CD4-positive, alpha-beta T cell (primary cell): Measurements from ENCODE around the gene EPC2. TPM values are rescaled to one million over a fixed set of nuclear protein-coding genes. Genes with fewer than 3 reads are reported as not detected.

Source experiments
- ATAC-seq: fragments of 200-7000 bp; cut with Tn5 transposase; one replicate; pipeline ENCODE4 v1.10.0; 2022; ENCODE audit warnings: mild to moderate bottlenecking; ENCODE audit not compliant: poor library complexity
- CTCF ChIA-PET: fragments of 350-600 bp; sonication (Branson Sonifier 250); formaldehyde crosslinking; loops from one replicate; lab custom pipeline; 2021; ENCODE audit warnings: antibody characterized with exemption, inconsistent platforms; lab: Charles Lee
- POLR2A ChIA-PET: fragments of 350-600 bp; sonication (Branson Sonifier 250); formaldehyde crosslinking; loops from one replicate; lab custom pipeline; 2021; ENCODE audit warnings: antibody characterized with exemption, inconsistent platforms; lab: Charles Lee
- DNase-seq, 14 experiments: peaks; one replicate each; pipeline ENCODE4 v3.0.0-alpha.2; 2013 to 2020; ENCODE audit warnings: mixed read lengths in 2 of 14
- H3K27ac ChIP-seq, 2 donors: one replicate each; pipeline versions ENCODE4 v1.5.1 to v1.7.0; 2013; ENCODE audit warnings: low read length in 2 of 2, low read depth in 1 of 2, mild to moderate bottlenecking in 1 of 2
- H3K27me3 ChIP-seq, 2 experiments: 1 replicate in 1 of 2; 2 replicates in 1 of 2; pipeline versions ENCODE4 v1.6.1 to v1.7.0; 2013; ENCODE audit warnings: low read length in 2 of 2, control low read depth in 1 of 2, mild to moderate bottlenecking in 1 of 2, moderate library complexity in 1 of 2; ENCODE audit not compliant: insufficient read depth in 2 of 2, control insufficient read depth in 1 of 2
- H3K36me3 ChIP-seq: one replicate; pipeline ENCODE4 v1.6.1; 2013; ENCODE audit warnings: low read length, control low read depth; ENCODE audit not compliant: insufficient read depth
- H3K4me1 ChIP-seq: one replicate; pipeline ENCODE4 v1.6.1; 2013; ENCODE audit warnings: low read length, control low read depth; ENCODE audit not compliant: insufficient read depth
- H3K4me3 ChIP-seq: one replicate; pipeline ENCODE4 v1.5.1; 2013; ENCODE audit warnings: mild to moderate bottlenecking, low read length, moderate library complexity
- H3K9me3 ChIP-seq, 2 experiments: 1 replicate in 1 of 2; 2 replicates in 1 of 2; pipeline versions ENCODE4 v1.6.1 to v1.7.0; 2013; ENCODE audit warnings: low read length in 2 of 2, mild to moderate bottlenecking in 2 of 2, control low read depth in 1 of 2, moderate library complexity in 1 of 2; ENCODE audit not compliant: control insufficient read depth in 1 of 2, insufficient read depth in 1 of 2
- H3K27ac Mint-ChIP-seq: one replicate; pipeline ENCODE4 v1.8.0; 2020; ENCODE audit warnings: mixed read lengths
- H3K27me3 Mint-ChIP-seq: one replicate; pipeline ENCODE4 v1.8.0; 2021; ENCODE audit warnings: mixed read lengths
- H3K36me3 Mint-ChIP-seq: one replicate; pipeline ENCODE4 v1.8.0; 2021; ENCODE audit warnings: low read depth, mixed read lengths
- H3K4me1 Mint-ChIP-seq: one replicate; pipeline ENCODE4 v1.8.0; 2021; ENCODE audit warnings: low read depth, mixed read lengths
- H3K4me3 Mint-ChIP-seq: one replicate; pipeline ENCODE4 v1.8.0; 2020; ENCODE audit warnings: mild to moderate bottlenecking, mixed read lengths
- H3K9me3 Mint-ChIP-seq: one replicate; pipeline ENCODE4 v1.8.0; 2020; ENCODE audit warnings: mixed read lengths
- intact Hi-C, 2 experiments: fragments of 100-400 bp; cut with DNase I in 1 of 2; cut with micrococcal nuclease in 1 of 2; formaldehyde crosslinking; loops; one replicate each; pipeline versions ENCODE4 v1.15.1 to v1.9.0; 2023 to 2025; cut with DNase I, micrococcal nuclease
- total RNA-seq, 174 experiments: library from RNA in 2 of 174; stranded (reverse) in 2 of 174; gene quantifications; one replicate each; pipeline ENCODE4 v1.2.3 and lab custom pipeline; 2021 to 2026
- TF ChIP-seq, protein P1 (sequence below): fragments of 200-600 bp; IDR thresholded peaks from one replicate; pipeline ENCODE4 v1.8.0; 2022; ENCODE audit warnings: antibody characterized with exemption, mild to moderate bottlenecking

EPC2 gene
- total RNA-seq, 2 experiments from 2014 or later, result 79.6 to 85.5 TPM

GRCh38 chr2:148721520-148721931 lies 77.0 kb downstream of the EPC2 start:
- Mint-ChIP-seq H3K9me3 (peaks cover 4% of the 10 kb centered on the region), H3K27me3 (no peaks in the 10 kb centered on the region), H3K4me3 (no peak overlapping the region), H3K4me1 (peaks cover 93% of the 10 kb centered on the region), H3K36me3 (peaks cover 63% of the 10 kb centered on the region), H3K27ac (peak overlapping the region; percentile 66)
- H3K36me3 ChIP-seq, result peaks cover 16% of the 10 kb centered on the region
- intact Hi-C loops, result no loop called here
- H3K4me3 ChIP-seq, result no peak overlapping the region
- peaks cover 20% of the 10 kb centered on the region for H3K4me1 ChIP-seq
- TF ChIP-seq, protein P1, sequence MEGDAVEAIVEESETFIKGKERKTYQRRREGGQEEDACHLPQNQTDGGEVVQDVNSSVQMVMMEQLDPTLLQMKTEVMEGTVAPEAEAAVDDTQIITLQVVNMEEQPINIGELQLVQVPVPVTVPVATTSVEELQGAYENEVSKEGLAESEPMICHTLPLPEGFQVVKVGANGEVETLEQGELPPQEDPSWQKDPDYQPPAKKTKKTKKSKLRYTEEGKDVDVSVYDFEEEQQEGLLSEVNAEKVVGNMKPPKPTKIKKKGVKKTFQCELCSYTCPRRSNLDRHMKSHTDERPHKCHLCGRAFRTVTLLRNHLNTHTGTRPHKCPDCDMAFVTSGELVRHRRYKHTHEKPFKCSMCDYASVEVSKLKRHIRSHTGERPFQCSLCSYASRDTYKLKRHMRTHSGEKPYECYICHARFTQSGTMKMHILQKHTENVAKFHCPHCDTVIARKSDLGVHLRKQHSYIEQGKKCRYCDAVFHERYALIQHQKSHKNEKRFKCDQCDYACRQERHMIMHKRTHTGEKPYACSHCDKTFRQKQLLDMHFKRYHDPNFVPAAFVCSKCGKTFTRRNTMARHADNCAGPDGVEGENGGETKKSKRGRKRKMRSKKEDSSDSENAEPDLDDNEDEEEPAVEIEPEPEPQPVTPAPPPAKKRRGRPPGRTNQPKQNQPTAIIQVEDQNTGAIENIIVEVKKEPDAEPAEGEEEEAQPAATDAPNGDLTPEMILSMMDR, result no peak
- CTCF ChIA-PET, result interaction anchor here (0.7 kb wide), 1 partner anchor 64 kb away, joined by 4 read pairs; no protein-coding TSS in a partner anchor
- no peaks in the 10 kb centered on the region for H3K27me3 ChIP-seq
- DNase-seq (no peak), ATAC-seq (no peak)
- H3K9me3 ChIP-seq, result peaks cover 0 to 8% of the 10 kb centered on the region in 2 experiments
- POLR2A ChIA-PET, result interaction anchor here (2.2 kb wide), 1 partner anchor 75 kb away, joined by 4 read pairs; no protein-coding TSS in a partner anchor
- no peak overlapping the region for H3K27ac ChIP-seq

GRCh38 chr2:148721991-148722777 lies 77.6 kb downstream of the EPC2 start:
- peaks cover 4% of the 10 kb centered on the region for H3K9me3 Mint-ChIP-seq
- peaks cover 20% of the 10 kb centered on the region for H3K4me1 ChIP-seq
- H3K4me1 Mint-ChIP-seq, result peaks cover 93% of the 10 kb centered on the region
- H3K9me3 ChIP-seq, result peaks cover 0 to 8% of the 10 kb centered on the region in 2 experiments
- H3K4me3 Mint-ChIP-seq, result peak overlapping the region; percentile 0
- no peaks in the 10 kb centered on the region for H3K27me3 ChIP-seq
- POLR2A ChIA-PET, result interaction anchor here (2.2 kb wide), 1 partner anchor 76 kb away, joined by 4 read pairs; no protein-coding TSS in a partner anchor
- DNase-seq (no peak), ATAC-seq (no peak)
- H3K27me3 Mint-ChIP-seq, result no peaks in the 10 kb centered on the region
- H3K27ac ChIP-seq, result no peak overlapping the region
- TF ChIP-seq, protein P1, result no peak
- peak overlapping the region; percentile 24 for H3K27ac Mint-ChIP-seq
- intact Hi-C loops, result no loop called here
- no peak overlapping the region for H3K4me3 ChIP-seq
- CTCF ChIA-PET, result interaction anchor here (0.7 kb wide), 1 partner anchor 64 kb away, joined by 4 read pairs; no protein-coding TSS in a partner anchor
- H3K36me3 Mint-ChIP-seq, result peaks cover 63% of the 10 kb centered on the region
- peaks cover 16% of the 10 kb centered on the region for H3K36me3 ChIP-seq

DNA sequence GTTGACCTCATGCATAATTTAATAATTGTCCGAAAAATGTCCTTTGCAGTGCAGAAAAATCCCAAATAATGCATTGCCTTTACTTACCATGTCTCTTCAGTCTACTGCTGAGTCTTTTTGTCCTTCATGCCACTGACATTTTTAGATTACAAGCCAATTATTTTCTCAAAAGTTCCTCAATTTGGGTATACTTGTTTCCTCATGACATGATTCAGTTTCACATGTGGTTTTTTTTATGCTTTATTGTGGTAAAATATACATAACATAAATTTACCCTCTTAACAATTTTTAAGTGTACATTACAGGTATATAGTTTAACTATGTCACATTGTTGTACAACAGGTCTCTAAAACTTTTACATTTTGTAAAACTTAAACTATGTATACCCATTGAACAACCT lies 81.0 kb downstream of the EPC2 start:
- ChIA-PET CTCF (no interaction called here), POLR2A (no interaction called here)
- Mint-ChIP-seq H3K4me1 (peaks cover 78% of the 10 kb centered on the region), H3K9me3 (no peaks in the 10 kb centered on the region), H3K27me3 (no peaks in the 10 kb centered on the region), H3K4me3 (no peak overlapping the region), H3K36me3 (peaks cover 41% of the 10 kb centered on the region), H3K27ac (peak overlapping the region; percentile 15)
- Histone ChIP-seq H3K9me3 (peaks cover 0 to 2% of the 10 kb centered on the region in 2 experiments), H3K27ac (no peak overlapping the region), H3K4me1 (peaks cover 3% of the 10 kb centered on the region), H3K27me3 (no peaks in the 10 kb centered on the region), H3K36me3 (no peaks in the 10 kb centered on the region), H3K4me3 (no peak overlapping the region)
- ATAC-seq, result no peak
- no peak for DNase-seq
- intact Hi-C loops, result no loop called here
- TF ChIP-seq, protein P1, result no peak
